Measurements from ENCODE around the gene SFTPD.
"Not testable (repeated sequence)": the region's sequence is repeated elsewhere in the genome, so short reads cannot be mapped to it uniquely, and the experiment has no call there.

DNA sequence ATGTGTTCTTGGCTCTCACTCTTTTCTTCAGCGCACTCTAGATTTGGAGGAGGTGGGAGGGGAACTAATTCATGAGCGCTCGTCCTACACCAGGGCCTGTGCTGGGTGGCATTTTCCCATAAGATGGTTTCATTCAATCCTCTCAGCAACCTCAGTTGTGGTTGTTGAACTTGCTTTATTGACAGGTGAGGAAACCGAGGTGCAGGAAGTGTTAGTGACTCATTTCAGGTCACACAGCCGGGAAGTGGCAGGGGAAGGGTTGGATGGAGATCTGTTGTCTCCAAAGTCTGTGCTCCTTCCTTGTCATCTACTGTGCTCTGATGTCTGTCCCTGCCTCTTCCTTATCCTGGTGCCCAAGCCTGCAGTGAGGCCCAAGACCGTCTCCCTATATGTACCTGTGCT lies 26.9 kb downstream of the SFTPD start:
- not testable (repeated sequence) for TF ChIP-seq CTCF (IDR thresholded peaks at IDR 0.05; ENCODE audit: low read depth, low read length); EZH2phosphoT487 (IDR thresholded peaks at IDR 0.05; ENCODE audit: low read depth)
